H1 (cell line): ENCODE measurements around the gene CTLA4. TPM values are rescaled to one million over a fixed set of nuclear protein-coding genes. Genes with fewer than 3 reads are reported as not detected.

Experiments
- CTCF ChIA-PET: fragments of 300-600 bp; sonication (Branson Sonifier 250); formaldehyde crosslinking; loops from one replicate; lab custom pipeline; 2021; ENCODE audit not compliant: partially characterized antibody; lab: Charles Lee
- POLR2A ChIA-PET: fragments of 300-600 bp; sonication (Branson Sonifier 250); formaldehyde crosslinking; loops from one replicate; lab custom pipeline; 2021; ENCODE audit warnings: inconsistent platforms; ENCODE audit not compliant: partially characterized antibody; lab: Charles Lee
- DNase-seq, 2 experiments: peaks; one replicate each; pipeline versions ENCODE4 v3.0.0 to v3.0.0-alpha.2; 2010 to 2022; ENCODE audit warnings: low spot score in 2 of 2, low read depth in 1 of 2, mixed read lengths in 1 of 2
- FAIRE-seq: peaks from 2 replicates; lab custom pipeline; 2011; peaks lifted over from hg19 to GRCh38; lab: Jason Lieb, UNC
- H2AFZ ChIP-seq: 2 replicates; pipeline ENCODE4 v1.8.1; 2012; ENCODE audit warnings: low read length, inconsistent platforms
- H2AK5ac ChIP-seq: 2 replicates; pipeline ENCODE4 v1.6.1; 2013; ENCODE audit warnings: low read depth, low read length
- H2BK120ac ChIP-seq: replicated peaks from 2 replicates; pipeline ENCODE3; 2013; ENCODE audit warnings: low read depth, low read length, inconsistent platforms
- H2BK12ac ChIP-seq: 2 replicates; pipeline ENCODE4 v1.6.1; 2013; ENCODE audit warnings: low read depth, low read length
- H2BK15ac ChIP-seq: 2 replicates; pipeline ENCODE4 v1.6.1; 2013; ENCODE audit warnings: low read length
- H2BK20ac ChIP-seq: 2 replicates; pipeline ENCODE4 v1.6.1; 2013; ENCODE audit warnings: low read length
- H2BK5ac ChIP-seq: 2 replicates; pipeline ENCODE4 v1.6.1; 2013; ENCODE audit warnings: low read depth, low read length
- H3K14ac ChIP-seq: 2 replicates; pipeline ENCODE4 v1.6.1; 2013; ENCODE audit warnings: inconsistent platforms; ENCODE audit not compliant: insufficient read length
- H3K18ac ChIP-seq: 2 replicates; pipeline ENCODE4 v1.6.1; 2013; ENCODE audit warnings: low read length; ENCODE audit errors: extremely low read depth
- H3K23ac ChIP-seq: 2 replicates; pipeline ENCODE4 v1.6.1; 2013; ENCODE audit warnings: inconsistent platforms; ENCODE audit not compliant: insufficient read length
- H3K23me2 ChIP-seq: 2 replicates; pipeline ENCODE4 v1.6.1; 2013; ENCODE audit warnings: low read depth, low read length
- H3K27ac ChIP-seq: 2 replicates; pipeline ENCODE4 v1.6.1; 2011; ENCODE audit warnings: low read depth, low read length, inconsistent platforms
- H3K27me3 ChIP-seq, 4 experiments: replicated peaks in 1 of 4; 1 replicate in 1 of 4; 2 replicates in 3 of 4; pipeline versions ENCODE4 v1.6.1 to v1.8.1; 2011 to 2013; ENCODE audit warnings: low read length in 3 of 4, mild to moderate bottlenecking in 3 of 4, inconsistent platforms in 2 of 4, mixed read lengths in 2 of 4, moderate library complexity in 1 of 4; ENCODE audit not compliant: control insufficient read depth in 3 of 4, insufficient read depth in 3 of 4; ENCODE audit errors: extremely low read depth in 1 of 4
- H3K36me3 ChIP-seq, 4 experiments: 2 replicates each; pipeline versions ENCODE4 v1.6.1 to v1.8.1; 2011 to 2013; ENCODE audit warnings: mild to moderate bottlenecking in 4 of 4, low read length in 3 of 4, moderate library complexity in 2 of 4, control low read depth in 1 of 4, inconsistent platforms in 1 of 4; ENCODE audit not compliant: insufficient read depth in 4 of 4, control insufficient read depth in 2 of 4
- H3K4ac ChIP-seq: replicated peaks from 2 replicates; pipeline ENCODE3; 2013; ENCODE audit warnings: low read length, low read depth, mixed read lengths, inconsistent platforms; ENCODE audit not compliant: insufficient read length
- H3K4me1 ChIP-seq, 4 experiments: replicated peaks in 1 of 4; 1 replicate in 1 of 4; 2 replicates in 3 of 4; pipeline versions ENCODE4 v1.6.1 to v1.8.1; 2011 to 2013; ENCODE audit warnings: low read length in 3 of 4, inconsistent platforms in 2 of 4, mixed read lengths in 1 of 4; ENCODE audit not compliant: insufficient read depth in 4 of 4, control insufficient read depth in 3 of 4
- H3K4me2 ChIP-seq, 2 experiments: 2 replicates each; pipeline versions ENCODE4 v1.6.1 to v1.8.1; 2011 to 2013; ENCODE audit warnings: low read depth in 2 of 2, low read length in 2 of 2, control low read depth in 1 of 2, inconsistent platforms in 1 of 2, mild to moderate bottlenecking in 1 of 2; ENCODE audit not compliant: insufficient read depth in 1 of 2
- H3K4me3 ChIP-seq, 4 experiments: fragments of 200-600, 300-600 bp in 1 of 4; sonication (generic), shearing (Covaris generic), sonication (Bioruptor Twin) in 1 of 4; 2 replicates each; pipeline versions ENCODE4 v1.5.1 to v1.8.1; 2011 to 2016; ENCODE audit warnings: low read length in 4 of 4, low read depth in 3 of 4, control low read depth in 2 of 4, inconsistent platforms in 2 of 4, mild to moderate bottlenecking in 2 of 4, mixed read lengths in 1 of 4, moderate library complexity in 1 of 4; ENCODE audit not compliant: insufficient read depth in 2 of 4; ENCODE audit errors: extremely low read depth in 1 of 4
- H3K56ac ChIP-seq: replicated peaks from 2 replicates; pipeline ENCODE3; 2013; ENCODE audit warnings: low read depth, mild to moderate bottlenecking, mixed read lengths, low read length, inconsistent platforms; ENCODE audit not compliant: insufficient read length
- H3K79me1 ChIP-seq: 2 replicates; pipeline ENCODE4 v1.6.1; 2013; ENCODE audit warnings: low read depth, low read length, control low read depth
- H3K79me2 ChIP-seq, 2 experiments: 2 replicates each; pipeline versions ENCODE4 v1.6.1 to v1.8.1; 2012 to 2013; ENCODE audit warnings: low read length in 2 of 2, mild to moderate bottlenecking in 2 of 2, inconsistent platforms in 1 of 2; ENCODE audit not compliant: insufficient read depth in 2 of 2, control insufficient read depth in 1 of 2
- H3K9ac ChIP-seq, 4 experiments: replicated peaks in 1 of 4; 1 replicate in 1 of 4; 2 replicates in 3 of 4; pipeline versions ENCODE4 v1.6.1 to v1.8.1; 2011 to 2013; ENCODE audit warnings: low read depth in 3 of 4, low read length in 3 of 4, control low read depth in 2 of 4, mild to moderate bottlenecking in 2 of 4, moderate library complexity in 2 of 4, inconsistent platforms in 1 of 4; ENCODE audit errors: extremely low read depth in 1 of 4
- H3K9me3 ChIP-seq, 2 experiments: 2 replicates each; pipeline versions ENCODE4 v1.6.1 to v1.8.1; 2012 to 2013; ENCODE audit warnings: mild to moderate bottlenecking in 2 of 2, moderate library complexity in 2 of 2, control low read depth in 1 of 2, inconsistent platforms in 1 of 2, low read depth in 1 of 2, low read length in 1 of 2, mixed read lengths in 1 of 2; ENCODE audit not compliant: insufficient read depth in 2 of 2
- H4K20me1 ChIP-seq, 2 experiments: replicated peaks in 1 of 2; 2 replicates each; pipeline versions ENCODE3 to v1.8.1; 2011 to 2013; ENCODE audit warnings: inconsistent platforms in 2 of 2, low read length in 2 of 2, mild to moderate bottlenecking in 1 of 2; ENCODE audit not compliant: insufficient read depth in 2 of 2, control insufficient read depth in 1 of 2
- H4K5ac ChIP-seq: 2 replicates; pipeline ENCODE4 v1.6.1; 2013; ENCODE audit warnings: low read length, low read depth, mixed read lengths, inconsistent platforms; ENCODE audit not compliant: insufficient read length
- H4K8ac ChIP-seq: 2 replicates; pipeline ENCODE4 v1.8.0; 2013; ENCODE audit warnings: mild to moderate bottlenecking, moderate library complexity, low read length, inconsistent platforms; ENCODE audit not compliant: insufficient read depth; ENCODE audit errors: extremely low read depth
- H4K91ac ChIP-seq: replicated peaks from 2 replicates; pipeline ENCODE3; 2013; ENCODE audit warnings: low read length, mixed read lengths, inconsistent platforms; ENCODE audit not compliant: insufficient read length
- ASH2L ChIP-seq: fragments of 200-600, 300-600 bp; sonication (generic); IDR thresholded peaks from one replicate; pipeline ENCODE4 v1.7.1; 2017; ENCODE audit warnings: low read length
- BCL11A ChIP-seq, 2 experiments: IDR thresholded peaks; one replicate each; pipeline ENCODE4 v1.6.1; 2011; ENCODE audit warnings: low read depth in 2 of 2, low read length in 2 of 2, mild to moderate bottlenecking in 2 of 2
- CBX5 ChIP-seq: fragments of 300-800, 300-1000 bp; sonication (generic); IDR thresholded peaks from 2 replicates; pipeline ENCODE4 v1.7.1; 2016; ENCODE audit warnings: antibody characterized with exemption, low read length, low read depth
- CHD1 ChIP-seq: IDR thresholded peaks from 2 replicates; pipeline ENCODE4 v1.6.1; 2012; ENCODE audit warnings: low read depth, low read length, improper control_type of control experiment
- CHD2 ChIP-seq: IDR thresholded peaks from 2 replicates; pipeline ENCODE4 v1.6.1; 2012; ENCODE audit warnings: low read length, improper control_type of control experiment
- CTBP2 ChIP-seq: IDR thresholded peaks from 2 replicates; pipeline ENCODE4 v1.7.0; 2011; ENCODE audit warnings: borderline replicate concordance, mild to moderate bottlenecking, moderate library complexity, mixed read lengths, low read length; ENCODE audit not compliant: insufficient read depth, insufficient read length
- PHF8 ChIP-seq: fragments of 200-600 bp; sonication (generic); conservative IDR thresholded peaks from 2 replicates; pipeline ENCODE4 v1.7.1; 2012; ENCODE audit warnings: low read depth, mild to moderate bottlenecking, inconsistent platforms, low read length, moderate library complexity
- POU5F1 ChIP-seq: IDR thresholded peaks from 2 replicates; pipeline ENCODE4 v1.6.1; 2011; ENCODE audit warnings: low read depth, mild to moderate bottlenecking, low read length, moderate library complexity
- RNF2 ChIP-seq: fragments of 200-900, 300-1000 bp; sonication (generic); IDR thresholded peaks from 2 replicates; pipeline ENCODE4 v1.7.1; 2016; ENCODE audit warnings: borderline replicate concordance, low read depth, mild to moderate bottlenecking, antibody characterized with exemption, low read length; ENCODE audit not compliant: poor library complexity, severe bottlenecking; ENCODE audit errors: missing control alignments
- SP2 ChIP-seq: IDR thresholded peaks from 2 replicates; pipeline ENCODE4 v1.6.1; 2012; ENCODE audit warnings: mild to moderate bottlenecking, low read length, inconsistent platforms
- SUZ12 ChIP-seq: fragments of 200-600 bp; sonication (generic); IDR thresholded peaks from 2 replicates; pipeline ENCODE4 v1.6.1; 2012; ENCODE audit warnings: mild to moderate bottlenecking, inconsistent platforms, low read length, moderate library complexity, mixed read lengths
- TCF12 ChIP-seq: IDR thresholded peaks from 2 replicates; pipeline ENCODE4 v1.6.1; 2011; ENCODE audit warnings: low read depth, mild to moderate bottlenecking, low read length
- TEAD4 ChIP-seq: IDR thresholded peaks from 2 replicates; pipeline ENCODE4 v1.6.1; 2012; ENCODE audit warnings: low read depth, low read length, inconsistent platforms, mixed read lengths
- YY1 ChIP-seq: IDR thresholded peaks from 2 replicates; pipeline ENCODE4 v1.6.1; 2011; ENCODE audit warnings: low read depth, mild to moderate bottlenecking, low read length
- WGBS, 2 experiments: shearing (Covaris generic) in 1 of 2; methylation state at CpG; one replicate each; pipeline versions ENCODE4 v1.1.6 to v1.1.7; 2013 to 2015; ENCODE audit warnings: low lambda C conversion rate in 2 of 2, mixed read lengths in 2 of 2, inconsistent platforms in 1 of 2, low coverage in 1 of 2, missing lambda C conversion rate in 1 of 2; ENCODE audit not compliant: insufficient replicate concordance in 2 of 2, insufficient coverage in 1 of 2, insufficient read length in 1 of 2; ENCODE audit errors: extremely low coverage in 1 of 2, missing lambda C conversion rate in 1 of 2; 5-methylcytosine and 5-hydroxymethylcytosine counted together
- polyA plus RNA-seq, 7 experiments: library from polyadenylated mRNA; depleted of rRNA in 3 of 7; stranded (reverse) in 5 of 7; unstranded in 2 of 7; fragments of >200 nt in 5 of 7; fragments of 200-250 nt in 2 of 7; gene quantifications; 1 replicate in 5 of 7; 2 replicates in 1 of 7; 4 replicates in 1 of 7; pipeline versions ENCODE4 v1.2.1 to v1.2.3, GENCODE V29; 2011 to 2013; ENCODE audit warnings: missing spikeins in 2 of 7, mixed read lengths in 2 of 7
- total RNA-seq: library from RNA; stranded (reverse); fragmentation: NEBNext Ultra II Directional; extraction: Animal tissue kit (Norgen Biotek cat#: 25700); gene quantifications from 2 replicates; pipeline ENCODE4 v1.2.1, GENCODE V29; 2021

The CTLA4 gene
- total and polyA plus RNA-seq, 2 of the 8 experiments (the other 6 are each of a cell fraction or from before 2014, with no cell fraction given): not detected

DNA sequence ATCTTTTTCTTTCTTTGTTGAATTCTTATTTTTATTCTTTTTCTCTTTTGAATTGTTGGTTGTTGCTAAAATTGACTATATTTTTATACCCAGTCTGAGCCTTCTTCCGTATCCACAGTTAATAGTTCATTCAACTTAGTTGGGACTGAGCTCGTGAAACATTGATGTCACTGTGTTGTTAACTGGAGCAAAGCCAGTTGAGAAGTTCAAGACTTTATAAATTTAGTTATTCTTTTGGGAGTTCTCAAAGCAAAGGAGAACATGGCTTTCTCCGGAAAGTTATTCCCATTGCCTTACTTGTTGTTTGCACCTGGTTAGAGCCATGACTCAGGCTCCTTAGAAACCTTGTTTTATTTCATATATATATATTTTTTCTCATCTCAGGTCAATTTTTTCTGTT lies 8.8 kb downstream of the CTLA4 start:
- 87% methylated on average over 3 of the region's 3 CpGs; no CpG with 5 or more reads in 1 of the 2 experiments for WGBS, 2 experiments

More for the DNA sequence above, 8.8 kb downstream of the CTLA4 start:
- Histone ChIP-seq H2BK5ac (no peak overlapping the region), H2BK20ac (no peak overlapping the region), H3K14ac (no peak overlapping the region), H3K18ac (no peak overlapping the region), H3K23ac (no peak overlapping the region), H3K4me1 (no peaks in the 10 kb centered on the region), H3K4me3 (no peak overlapping the region), H3K4me2 (no peak overlapping the region), H3K4ac (no peak overlapping the region), H3K9me3 (no peaks in the 10 kb centered on the region), H2BK15ac (no peak overlapping the region), H3K56ac (no peak overlapping the region), H4K91ac (no peak overlapping the region), H3K36me3 (no peaks in the 10 kb centered on the region), H3K79me2 (no peaks in the 10 kb centered on the region), H3K27me3 (no peaks in the 10 kb centered on the region), H2BK120ac (no peak overlapping the region), H3K79me1 (no peaks in the 10 kb centered on the region), H2AK5ac (no peak overlapping the region), H3K27ac (no peak overlapping the region), H4K5ac (no peak overlapping the region), H2AFZ (no peak overlapping the region), H3K23me2 (no peaks in the 10 kb centered on the region), H4K8ac (no peak overlapping the region), H4K20me1 (no peaks in the 10 kb centered on the region), H2BK12ac (no peak overlapping the region), H3K9ac (no peak overlapping the region)
- POLR2A ChIA-PET: no interaction called here
- DNase-seq: no peak
- no peak for FAIRE-seq
- CTCF ChIA-PET: interaction anchor here (1.0 to 1.3 kb wide), 2 partner anchors 22 to 31 kb away, joined by 3 read pairs; no protein-coding TSS in a partner anchor
- no peak for TF ChIP-seq POU5F1
- TF ChIP-seq PHF8: no peak
- TF ChIP-seq CHD1: no peak
- no peak for TF ChIP-seq CTBP2
- TF ChIP-seq BCL11A (IDR thresholded peaks at IDR 0.05; ENCODE audit: low read depth in 2 of 2, low read length in 2 of 2): no peak
- no peak for TF ChIP-seq RNF2
- TF ChIP-seq TCF12: no peak
- no peak for TF ChIP-seq YY1
- no peak for TF ChIP-seq ASH2L
- TF ChIP-seq SP2: no peak
- no peak for TF ChIP-seq TEAD4
- no peak for TF ChIP-seq CBX5
- TF ChIP-seq CHD2: no peak
- TF ChIP-seq SUZ12: no peak
